Measurements from ENCODE around the gene PDE8A.

DNA sequence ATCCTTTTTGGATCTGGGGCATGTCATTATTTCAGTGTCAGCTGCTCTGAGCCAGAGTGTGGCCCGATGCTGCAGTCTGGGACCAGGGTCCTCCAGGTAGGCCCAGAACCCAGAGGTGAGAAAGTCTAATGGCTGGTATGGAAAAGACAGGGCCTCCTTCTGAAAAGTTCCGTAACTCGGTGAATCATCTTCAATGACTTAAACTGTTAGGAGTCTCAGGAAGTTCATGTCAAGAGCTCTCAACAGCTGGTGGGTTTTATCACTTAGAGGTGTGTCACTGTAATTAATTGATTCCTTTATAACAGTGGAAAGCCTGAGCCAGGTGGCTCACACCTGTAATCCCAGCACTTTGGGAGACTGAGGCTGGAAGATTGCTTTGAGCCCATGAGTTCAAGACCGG lies 28.5 kb upstream of the PDE8A start:
- TF ChIP-seq, protein P1, sequence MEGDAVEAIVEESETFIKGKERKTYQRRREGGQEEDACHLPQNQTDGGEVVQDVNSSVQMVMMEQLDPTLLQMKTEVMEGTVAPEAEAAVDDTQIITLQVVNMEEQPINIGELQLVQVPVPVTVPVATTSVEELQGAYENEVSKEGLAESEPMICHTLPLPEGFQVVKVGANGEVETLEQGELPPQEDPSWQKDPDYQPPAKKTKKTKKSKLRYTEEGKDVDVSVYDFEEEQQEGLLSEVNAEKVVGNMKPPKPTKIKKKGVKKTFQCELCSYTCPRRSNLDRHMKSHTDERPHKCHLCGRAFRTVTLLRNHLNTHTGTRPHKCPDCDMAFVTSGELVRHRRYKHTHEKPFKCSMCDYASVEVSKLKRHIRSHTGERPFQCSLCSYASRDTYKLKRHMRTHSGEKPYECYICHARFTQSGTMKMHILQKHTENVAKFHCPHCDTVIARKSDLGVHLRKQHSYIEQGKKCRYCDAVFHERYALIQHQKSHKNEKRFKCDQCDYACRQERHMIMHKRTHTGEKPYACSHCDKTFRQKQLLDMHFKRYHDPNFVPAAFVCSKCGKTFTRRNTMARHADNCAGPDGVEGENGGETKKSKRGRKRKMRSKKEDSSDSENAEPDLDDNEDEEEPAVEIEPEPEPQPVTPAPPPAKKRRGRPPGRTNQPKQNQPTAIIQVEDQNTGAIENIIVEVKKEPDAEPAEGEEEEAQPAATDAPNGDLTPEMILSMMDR (conservative IDR thresholded peaks at IDR 0.05) = no peak
- no peak for TF ChIP-seq ZFX (IDR thresholded peaks at IDR 0.05)

Data from C4-2B (cell line).